WTC11 (cell line): ENCODE data around the gene ZBTB20. TPM values are rescaled to one million over a fixed set of nuclear protein-coding genes. Genes with fewer than 3 reads are reported as not detected.

ENCODE experiments used
- ATAC-seq: fragments of 200-7000 bp; cut with Tn5 transposase; 2 replicates; pipeline ENCODE4 v1.10.0; 2021; ENCODE audit warnings: mild to moderate bottlenecking, moderate library complexity
- CTCF ChIA-PET: fragments of 300-600 bp; sonication (Branson Sonifier 250); formaldehyde crosslinking; loops from one replicate; lab custom pipeline; 2021; ENCODE audit warnings: antibody characterized with exemption; lab: Charles Lee
- POLR2A ChIA-PET: fragments of 350-600 bp; sonication (Branson Sonifier 250); formaldehyde crosslinking; loops from one replicate; lab custom pipeline; 2021; ENCODE audit warnings: antibody characterized with exemption; lab: Charles Lee
- DNase-seq: peaks from one replicate; pipeline ENCODE4 v3.0.0; 2021; ENCODE audit warnings: low spot score
- H3K27ac Mint-ChIP-seq: 2 replicates; pipeline ENCODE4 v1.8.0; 2021; ENCODE audit warnings: mixed read lengths
- H3K27me3 Mint-ChIP-seq: 2 replicates; pipeline ENCODE4 v1.8.0; 2021; ENCODE audit warnings: low read depth, mild to moderate bottlenecking, moderate library complexity, mixed read lengths
- H3K36me3 Mint-ChIP-seq: 2 replicates; pipeline ENCODE4 v1.8.0; 2021; ENCODE audit warnings: mixed read lengths
- H3K4me1 Mint-ChIP-seq: 2 replicates; pipeline ENCODE4 v1.8.0; 2022; ENCODE audit warnings: mixed read lengths
- H3K4me3 Mint-ChIP-seq: 2 replicates; pipeline ENCODE4 v1.8.0; 2021; ENCODE audit warnings: mild to moderate bottlenecking, moderate library complexity, mixed read lengths
- H3K9me3 Mint-ChIP-seq: 2 replicates; pipeline ENCODE4 v1.8.0; 2021; ENCODE audit warnings: mixed read lengths
- ATF1 ChIP-seq: sonication (generic); formaldehyde crosslinking; IDR thresholded peaks from 2 replicates; pipeline ENCODE4 v1.8.1; 2023; ENCODE audit warnings: mild to moderate bottlenecking, moderate library complexity, missing genetic modification reagents
- EMX1 ChIP-seq: fragments of 250-450 bp; sonication (Bioruptor Pico); IDR thresholded peaks from 2 replicates; pipeline ENCODE4 v1.8.0; 2021; ENCODE audit warnings: mild to moderate bottlenecking
- ETV6 ChIP-seq: sonication (generic); formaldehyde crosslinking; IDR thresholded peaks from 2 replicates; pipeline ENCODE4 v1.8.1; 2022; ENCODE audit warnings: mild to moderate bottlenecking, missing genetic modification reagents
- FOXJ3 ChIP-seq: sonication (generic); formaldehyde crosslinking; IDR thresholded peaks from 2 replicates; pipeline ENCODE4 v1.9.0; 2021; ENCODE audit warnings: missing genetic modification reagents, mild to moderate bottlenecking, borderline replicate concordance
- HMGA2 ChIP-seq: fragments of 250-450 bp; sonication (Bioruptor Pico); IDR thresholded peaks from 2 replicates; pipeline ENCODE4 v1.4.0; 2021; ENCODE audit warnings: mild to moderate bottlenecking, moderate library complexity
- JUN ChIP-seq: sonication (generic); formaldehyde crosslinking; IDR thresholded peaks from 2 replicates; pipeline ENCODE4 v1.8.0; 2023; ENCODE audit warnings: mild to moderate bottlenecking, missing genetic modification reagents
- NFATC4 ChIP-seq: fragments of 250-450 bp; sonication (Bioruptor Pico); IDR thresholded peaks from 2 replicates; pipeline ENCODE4 v1.9.0; 2021; ENCODE audit warnings: mild to moderate bottlenecking
- NFYB ChIP-seq: sonication (generic); formaldehyde crosslinking; conservative IDR thresholded peaks from 2 replicates; pipeline ENCODE4 v1.8.0; 2022; ENCODE audit warnings: low read depth, missing genetic modification reagents
- NR3C1 ChIP-seq: sonication (generic); formaldehyde crosslinking; conservative IDR thresholded peaks from 2 replicates; pipeline ENCODE4 v1.8.1; 2023; ENCODE audit warnings: low read depth, mild to moderate bottlenecking, missing genetic modification reagents
- RORB ChIP-seq: fragments of 250-450 bp; sonication (Bioruptor Pico); IDR thresholded peaks from 2 replicates; pipeline ENCODE4 v1.9.0; 2021; ENCODE audit warnings: mild to moderate bottlenecking
- TCF7 ChIP-seq: sonication (generic); formaldehyde crosslinking; IDR thresholded peaks from 2 replicates; pipeline ENCODE4 v1.8.0; 2022; ENCODE audit warnings: mild to moderate bottlenecking, low read depth, missing genetic modification reagents, moderate library complexity
- TEAD1 ChIP-seq: sonication (generic); formaldehyde crosslinking; IDR thresholded peaks from 2 replicates; pipeline ENCODE4 v1.8.0; 2022; ENCODE audit warnings: mild to moderate bottlenecking, missing genetic modification reagents
- ZBTB21 ChIP-seq: sonication (generic); formaldehyde crosslinking; IDR thresholded peaks from 2 replicates; pipeline ENCODE4 v1.8.1; 2023; ENCODE audit warnings: mild to moderate bottlenecking, missing genetic modification reagents, borderline replicate concordance
- ZNF121 ChIP-seq: sonication (generic); formaldehyde crosslinking; IDR thresholded peaks from 2 replicates; pipeline ENCODE4 v1.8.0; 2023; ENCODE audit warnings: missing genetic modification reagents
- ZNF138 ChIP-seq: sonication (generic); formaldehyde crosslinking; conservative IDR thresholded peaks from 2 replicates; pipeline ENCODE4 v1.8.1; 2022; ENCODE audit warnings: mild to moderate bottlenecking, moderate library complexity, missing genetic modification reagents
- ZNF232 ChIP-seq: sonication (generic); formaldehyde crosslinking; IDR thresholded peaks from 2 replicates; pipeline ENCODE4 v1.8.0; 2022; ENCODE audit warnings: mild to moderate bottlenecking, missing genetic modification reagents
- ZNF263 ChIP-seq: sonication (generic); formaldehyde crosslinking; IDR thresholded peaks from 2 replicates; pipeline ENCODE4 v1.8.1; 2022; ENCODE audit warnings: low read depth, mild to moderate bottlenecking, moderate library complexity, missing genetic modification reagents
- ZNF416 ChIP-seq: fragments of 250-450 bp; sonication (Bioruptor Pico); IDR thresholded peaks from 2 replicates; pipeline ENCODE4 v1.9.0; 2021; ENCODE audit warnings: mild to moderate bottlenecking, inconsistent platforms
- ZNF423 ChIP-seq: fragments of 250-450 bp; sonication (Bioruptor Pico); IDR thresholded peaks from 2 replicates; pipeline ENCODE4 v2.1.2; 2022; ENCODE audit warnings: mild to moderate bottlenecking, moderate library complexity
- total RNA-seq: library from RNA; stranded (reverse); gene quantifications from 3 replicates; pipeline ENCODE4 v1.2.3, GENCODE V29; 2021
- TF ChIP-seq, protein P1 (sequence below): sonication (generic); formaldehyde crosslinking; IDR thresholded peaks from 2 replicates; pipeline ENCODE4 v1.8.0; 2023; ENCODE audit warnings: missing genetic modification reagents
- TF ChIP-seq, protein P2 (sequence below): sonication (generic); formaldehyde crosslinking; IDR thresholded peaks from 2 replicates; pipeline ENCODE4 v1.8.1; 2023; ENCODE audit warnings: mild to moderate bottlenecking, missing genetic modification reagents, moderate library complexity
- TF ChIP-seq, protein P3 (sequence below): fragments of 250-450 bp; sonication (Bioruptor Pico); IDR thresholded peaks from 2 replicates; pipeline ENCODE4 v1.9.0; 2021; ENCODE audit warnings: mild to moderate bottlenecking
- TF ChIP-seq, protein P4 (sequence below): sonication (generic); formaldehyde crosslinking; conservative IDR thresholded peaks from 2 replicates; pipeline ENCODE4 v1.8.1; 2023; ENCODE audit warnings: mild to moderate bottlenecking, low read depth, missing genetic modification reagents, moderate library complexity
- TF ChIP-seq, protein P5 (sequence below): sonication (generic); formaldehyde crosslinking; IDR thresholded peaks from 2 replicates; pipeline ENCODE4 v1.8.1; 2023; ENCODE audit warnings: mild to moderate bottlenecking, missing genetic modification reagents

The ZBTB20 gene
- total RNA-seq, 1 experiment from 2014 or later, result 1.5 TPM

DNA sequence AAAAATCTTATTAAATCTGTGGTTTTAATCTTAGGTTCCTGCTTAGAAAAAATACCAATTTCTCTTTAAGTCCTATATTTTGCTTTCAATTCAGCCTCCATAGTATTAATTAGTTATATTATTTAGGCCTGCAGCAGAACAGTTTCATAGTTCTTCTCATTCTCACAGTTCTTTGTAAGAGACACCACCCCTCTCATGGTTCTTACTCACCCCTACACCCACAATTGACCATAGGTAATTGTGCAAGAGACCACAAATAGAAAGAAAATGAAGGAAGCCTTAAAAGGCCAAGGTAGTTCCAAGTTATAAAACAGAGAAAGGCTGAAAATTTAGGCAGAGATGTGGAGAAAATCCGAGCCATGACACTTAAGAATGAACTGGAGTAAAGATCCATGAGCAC lies 438.0 kb downstream of the ZBTB20 start (continued):
- TF ChIP-seq ZNF416 (CRISPR knock-in tag) (no peak), ZNF138 (CRISPR knock-in tag) (no peak), ZNF263 (CRISPR knock-in tag) (no peak), TEAD1 (CRISPR knock-in tag) (no peak), ZBTB21 (no peak), NR3C1 (CRISPR knock-in tag) (no peak), ZNF423 (CRISPR knock-in tag) (no peak), FOXJ3 (no peak), NFATC4 (no peak)
- TF ChIP-seq, protein P1, sequence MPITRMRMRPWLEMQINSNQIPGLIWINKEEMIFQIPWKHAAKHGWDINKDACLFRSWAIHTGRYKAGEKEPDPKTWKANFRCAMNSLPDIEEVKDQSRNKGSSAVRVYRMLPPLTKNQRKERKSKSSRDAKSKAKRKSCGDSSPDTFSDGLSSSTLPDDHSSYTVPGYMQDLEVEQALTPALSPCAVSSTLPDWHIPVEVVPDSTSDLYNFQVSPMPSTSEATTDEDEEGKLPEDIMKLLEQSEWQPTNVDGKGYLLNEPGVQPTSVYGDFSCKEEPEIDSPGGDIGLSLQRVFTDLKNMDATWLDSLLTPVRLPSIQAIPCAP (CRISPR knock-in tag), result no peak
- TF ChIP-seq, protein P2, sequence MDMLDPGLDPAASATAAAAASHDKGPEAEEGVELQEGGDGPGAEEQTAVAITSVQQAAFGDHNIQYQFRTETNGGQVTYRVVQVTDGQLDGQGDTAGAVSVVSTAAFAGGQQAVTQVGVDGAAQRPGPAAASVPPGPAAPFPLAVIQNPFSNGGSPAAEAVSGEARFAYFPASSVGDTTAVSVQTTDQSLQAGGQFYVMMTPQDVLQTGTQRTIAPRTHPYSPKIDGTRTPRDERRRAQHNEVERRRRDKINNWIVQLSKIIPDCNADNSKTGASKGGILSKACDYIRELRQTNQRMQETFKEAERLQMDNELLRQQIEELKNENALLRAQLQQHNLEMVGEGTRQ (CRISPR knock-in tag), result no peak
- TF ChIP-seq, protein P3, sequence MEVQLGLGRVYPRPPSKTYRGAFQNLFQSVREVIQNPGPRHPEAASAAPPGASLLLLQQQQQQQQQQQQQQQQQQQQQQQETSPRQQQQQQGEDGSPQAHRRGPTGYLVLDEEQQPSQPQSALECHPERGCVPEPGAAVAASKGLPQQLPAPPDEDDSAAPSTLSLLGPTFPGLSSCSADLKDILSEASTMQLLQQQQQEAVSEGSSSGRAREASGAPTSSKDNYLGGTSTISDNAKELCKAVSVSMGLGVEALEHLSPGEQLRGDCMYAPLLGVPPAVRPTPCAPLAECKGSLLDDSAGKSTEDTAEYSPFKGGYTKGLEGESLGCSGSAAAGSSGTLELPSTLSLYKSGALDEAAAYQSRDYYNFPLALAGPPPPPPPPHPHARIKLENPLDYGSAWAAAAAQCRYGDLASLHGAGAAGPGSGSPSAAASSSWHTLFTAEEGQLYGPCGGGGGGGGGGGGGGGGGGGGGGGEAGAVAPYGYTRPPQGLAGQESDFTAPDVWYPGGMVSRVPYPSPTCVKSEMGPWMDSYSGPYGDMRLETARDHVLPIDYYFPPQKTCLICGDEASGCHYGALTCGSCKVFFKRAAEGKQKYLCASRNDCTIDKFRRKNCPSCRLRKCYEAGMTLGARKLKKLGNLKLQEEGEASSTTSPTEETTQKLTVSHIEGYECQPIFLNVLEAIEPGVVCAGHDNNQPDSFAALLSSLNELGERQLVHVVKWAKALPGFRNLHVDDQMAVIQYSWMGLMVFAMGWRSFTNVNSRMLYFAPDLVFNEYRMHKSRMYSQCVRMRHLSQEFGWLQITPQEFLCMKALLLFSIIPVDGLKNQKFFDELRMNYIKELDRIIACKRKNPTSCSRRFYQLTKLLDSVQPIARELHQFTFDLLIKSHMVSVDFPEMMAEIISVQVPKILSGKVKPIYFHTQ (CRISPR knock-in tag), result no peak

DNA sequence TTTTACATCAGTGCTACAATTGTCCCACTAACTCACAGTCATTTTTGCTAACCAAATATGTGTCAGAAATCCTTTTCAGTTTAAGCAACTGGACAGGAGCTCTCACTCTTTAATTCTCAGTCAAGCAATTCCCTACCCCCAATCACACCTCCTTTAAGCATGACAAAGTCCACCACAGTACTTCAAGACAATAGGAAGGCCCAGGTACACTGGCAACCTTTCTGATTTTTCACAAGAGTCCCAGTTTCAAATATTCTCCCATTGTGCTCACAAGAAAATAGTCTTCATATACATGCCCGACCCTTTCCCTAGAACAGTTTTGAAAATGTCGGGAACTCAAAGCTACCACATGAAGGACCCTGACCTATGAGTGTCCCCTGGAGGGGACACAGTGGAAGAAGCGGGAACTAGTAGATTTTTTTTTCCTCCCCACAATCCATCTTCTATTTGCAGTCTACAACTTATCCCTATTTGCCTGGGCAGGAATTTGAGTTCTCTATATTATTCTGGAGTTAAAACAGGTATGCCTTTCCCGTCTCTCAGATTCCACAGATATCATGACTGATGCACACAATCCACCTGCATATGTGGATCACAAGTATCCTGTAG lies 439.7 kb downstream of the ZBTB20 start:
- Mint-ChIP-seq H3K27ac (no peak overlapping the region), H3K4me3 (no peak overlapping the region), H3K36me3 (no peaks in the 10 kb centered on the region), H3K27me3 (no peaks in the 10 kb centered on the region), H3K9me3 (no peaks in the 10 kb centered on the region), H3K4me1 (peaks cover 22% of the 10 kb centered on the region)
- ATAC-seq (no peak), DNase-seq (no peak)
- POLR2A ChIA-PET, result no interaction called here
- CTCF ChIA-PET, result no interaction called here
- no peak for TF ChIP-seq ETV6 (CRISPR knock-in tag)
- no peak for TF ChIP-seq ZNF416 (CRISPR knock-in tag)
- no peak for TF ChIP-seq ATF1 (CRISPR knock-in tag)
- TF ChIP-seq ZNF121, result no peak
- no peak for TF ChIP-seq EMX1
- no peak for TF ChIP-seq NFYB
- TF ChIP-seq, protein P3 (CRISPR knock-in tag), result no peak
- TF ChIP-seq HMGA2 (CRISPR knock-in tag), result no peak
- TF ChIP-seq JUN (CRISPR knock-in tag), result no peak
- no peak for TF ChIP-seq RORB (CRISPR knock-in tag)
- no peak for TF ChIP-seq TCF7 (CRISPR knock-in tag)
- TF ChIP-seq NFATC4, result no peak
- TF ChIP-seq, protein P4, sequence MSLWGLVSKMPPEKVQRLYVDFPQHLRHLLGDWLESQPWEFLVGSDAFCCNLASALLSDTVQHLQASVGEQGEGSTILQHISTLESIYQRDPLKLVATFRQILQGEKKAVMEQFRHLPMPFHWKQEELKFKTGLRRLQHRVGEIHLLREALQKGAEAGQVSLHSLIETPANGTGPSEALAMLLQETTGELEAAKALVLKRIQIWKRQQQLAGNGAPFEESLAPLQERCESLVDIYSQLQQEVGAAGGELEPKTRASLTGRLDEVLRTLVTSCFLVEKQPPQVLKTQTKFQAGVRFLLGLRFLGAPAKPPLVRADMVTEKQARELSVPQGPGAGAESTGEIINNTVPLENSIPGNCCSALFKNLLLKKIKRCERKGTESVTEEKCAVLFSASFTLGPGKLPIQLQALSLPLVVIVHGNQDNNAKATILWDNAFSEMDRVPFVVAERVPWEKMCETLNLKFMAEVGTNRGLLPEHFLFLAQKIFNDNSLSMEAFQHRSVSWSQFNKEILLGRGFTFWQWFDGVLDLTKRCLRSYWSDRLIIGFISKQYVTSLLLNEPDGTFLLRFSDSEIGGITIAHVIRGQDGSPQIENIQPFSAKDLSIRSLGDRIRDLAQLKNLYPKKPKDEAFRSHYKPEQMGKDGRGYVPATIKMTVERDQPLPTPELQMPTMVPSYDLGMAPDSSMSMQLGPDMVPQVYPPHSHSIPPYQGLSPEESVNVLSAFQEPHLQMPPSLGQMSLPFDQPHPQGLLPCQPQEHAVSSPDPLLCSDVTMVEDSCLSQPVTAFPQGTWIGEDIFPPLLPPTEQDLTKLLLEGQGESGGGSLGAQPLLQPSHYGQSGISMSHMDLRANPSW (CRISPR knock-in tag), result no peak
- TF ChIP-seq, protein P5, sequence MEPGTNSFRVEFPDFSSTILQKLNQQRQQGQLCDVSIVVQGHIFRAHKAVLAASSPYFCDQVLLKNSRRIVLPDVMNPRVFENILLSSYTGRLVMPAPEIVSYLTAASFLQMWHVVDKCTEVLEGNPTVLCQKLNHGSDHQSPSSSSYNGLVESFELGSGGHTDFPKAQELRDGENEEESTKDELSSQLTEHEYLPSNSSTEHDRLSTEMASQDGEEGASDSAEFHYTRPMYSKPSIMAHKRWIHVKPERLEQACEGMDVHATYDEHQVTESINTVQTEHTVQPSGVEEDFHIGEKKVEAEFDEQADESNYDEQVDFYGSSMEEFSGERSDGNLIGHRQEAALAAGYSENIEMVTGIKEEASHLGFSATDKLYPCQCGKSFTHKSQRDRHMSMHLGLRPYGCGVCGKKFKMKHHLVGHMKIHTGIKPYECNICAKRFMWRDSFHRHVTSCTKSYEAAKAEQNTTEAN (CRISPR knock-in tag), result no peak
- TF ChIP-seq ZNF232 (CRISPR knock-in tag), result no peak
